Fibroblast of peridontal ligament (primary cell): Measurements from ENCODE around the gene MCF2L2.
"Not testable (repeated sequence)": the region's sequence is repeated elsewhere in the genome, so short reads cannot be mapped to it uniquely, and the experiment has no call there.

Experiments
- DNase-seq: peaks from one replicate; pipeline ENCODE4 v3.0.0-alpha.2; 2010; ENCODE audit errors: extremely low read depth

The MCF2L2 gene

DNA sequence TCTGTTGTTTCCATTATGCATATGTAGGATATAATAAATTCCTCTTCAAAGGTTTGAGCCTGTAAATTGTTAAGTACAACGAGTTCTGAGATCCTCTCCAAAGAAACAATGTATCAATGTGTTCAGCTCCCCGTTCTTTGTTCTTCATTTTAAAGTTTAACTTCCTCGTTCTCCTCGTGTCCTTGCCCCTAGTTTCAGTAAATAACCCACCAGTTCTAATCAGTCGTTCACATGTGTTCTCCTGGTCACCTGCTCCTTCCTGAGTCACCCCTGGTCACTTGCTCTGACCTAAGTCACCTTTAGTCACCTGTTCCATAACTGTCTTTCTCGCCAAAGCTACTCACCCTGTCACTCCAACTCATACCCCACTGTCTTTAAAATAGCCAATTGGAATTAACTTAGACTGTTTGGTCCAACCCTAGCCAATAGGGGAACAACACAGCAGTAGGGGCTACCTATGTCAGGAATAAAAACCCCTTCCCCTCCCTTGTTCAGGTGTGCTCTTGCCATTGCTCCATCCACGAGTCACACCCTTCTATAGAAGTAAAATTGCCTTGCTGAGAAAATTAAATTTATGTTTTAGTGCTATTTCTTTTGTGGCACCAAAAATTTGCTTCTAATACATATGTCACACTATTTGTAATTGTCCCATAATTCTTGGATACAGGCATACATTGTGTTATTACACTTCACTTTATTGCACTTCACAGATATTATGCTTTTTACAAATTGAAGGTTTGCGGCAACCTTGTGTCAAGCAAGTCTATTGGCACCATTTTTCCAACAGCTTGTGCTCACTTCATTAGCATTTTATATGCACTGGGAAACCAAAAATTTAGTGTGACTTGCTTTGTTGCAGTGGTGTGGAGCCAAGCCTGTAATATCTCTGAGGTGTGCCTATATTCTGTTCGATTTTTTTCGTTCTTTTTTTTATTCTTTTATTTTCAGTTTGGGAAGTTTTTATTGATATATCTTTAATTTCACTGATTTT is 15.3 kb upstream of the MCF2L2 start:
- no peak for DNase-seq

DNA sequence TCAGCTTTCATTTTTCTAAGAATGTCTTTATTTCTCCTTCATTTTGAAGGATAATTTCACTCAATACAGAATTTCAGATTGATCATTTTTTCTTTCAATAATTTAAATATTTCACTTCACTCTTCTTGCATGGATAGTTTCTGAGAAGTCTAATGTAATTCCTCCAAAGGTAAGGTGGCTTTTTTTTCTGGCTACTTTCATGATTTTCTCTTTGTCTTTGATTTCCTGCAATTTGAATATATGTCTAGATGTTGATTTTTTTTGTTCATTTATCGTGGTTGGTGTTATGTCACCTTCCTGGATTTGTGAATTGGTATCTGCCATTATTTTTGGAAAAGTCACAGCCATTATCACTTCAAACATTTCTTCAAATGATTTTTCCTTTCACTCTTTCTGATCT is 14.6 kb upstream of the MCF2L2 start:
- no peak for DNase-seq

DNA sequence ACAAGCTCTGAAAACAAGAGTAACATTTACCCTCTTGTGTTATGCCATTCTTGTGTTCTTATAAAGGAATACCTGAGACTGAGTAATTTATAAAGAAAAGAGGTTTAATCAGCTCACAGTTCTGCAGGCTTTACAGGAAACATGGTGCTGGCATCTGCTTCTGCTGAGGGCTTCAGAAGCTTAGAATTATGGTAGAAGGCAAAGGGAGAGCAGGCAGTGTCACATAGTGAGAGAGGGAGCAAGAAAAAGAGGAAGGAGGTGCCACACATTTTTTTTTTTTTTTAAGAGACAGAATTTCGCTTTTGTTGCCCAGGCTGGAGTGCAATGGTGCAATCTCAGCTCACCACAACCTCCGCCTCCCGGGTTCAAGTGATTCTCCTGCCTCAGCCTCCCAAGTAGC is 12.1 kb upstream of the MCF2L2 start:
- not testable (repeated sequence) for DNase-seq

DNA sequence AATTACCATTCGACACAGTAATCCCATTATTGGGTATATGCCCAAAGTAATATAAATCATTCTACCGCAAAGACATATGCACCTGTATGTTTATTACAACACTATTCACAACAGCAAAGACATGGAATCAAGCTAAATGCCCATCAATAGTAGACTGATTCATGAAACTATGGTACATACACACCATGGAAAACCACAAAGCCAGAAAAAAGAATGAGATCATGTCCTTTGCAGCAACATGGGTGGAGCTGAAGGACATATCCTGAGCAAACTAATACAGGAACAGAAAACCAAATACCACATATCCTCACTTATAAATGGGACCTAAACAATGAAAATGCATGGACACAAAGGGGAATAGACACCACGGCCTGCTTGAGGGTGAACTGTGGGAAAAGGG is 11.1 kb upstream of the MCF2L2 start:
- no peak for DNase-seq

DNA sequence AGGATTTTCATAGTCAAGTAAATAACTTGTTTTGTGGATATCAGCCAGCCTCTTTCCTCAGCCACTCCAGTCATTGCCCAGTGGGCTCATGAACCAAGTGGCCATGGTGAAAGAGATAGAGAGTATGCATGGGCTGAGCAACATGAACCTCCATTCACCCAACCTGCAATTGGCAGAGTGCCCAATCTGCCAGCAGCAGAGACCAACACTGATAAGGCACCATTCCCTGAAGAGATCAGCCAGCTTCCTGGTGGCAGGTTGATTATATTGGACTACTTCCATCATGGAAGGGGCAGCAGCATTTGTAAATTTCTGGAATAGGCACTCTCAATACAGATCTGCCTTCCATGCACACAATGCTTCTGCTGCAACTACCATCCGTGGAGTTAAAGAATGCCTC is 10.3 kb upstream of the MCF2L2 start:
- DNase-seq: no peak

DNA sequence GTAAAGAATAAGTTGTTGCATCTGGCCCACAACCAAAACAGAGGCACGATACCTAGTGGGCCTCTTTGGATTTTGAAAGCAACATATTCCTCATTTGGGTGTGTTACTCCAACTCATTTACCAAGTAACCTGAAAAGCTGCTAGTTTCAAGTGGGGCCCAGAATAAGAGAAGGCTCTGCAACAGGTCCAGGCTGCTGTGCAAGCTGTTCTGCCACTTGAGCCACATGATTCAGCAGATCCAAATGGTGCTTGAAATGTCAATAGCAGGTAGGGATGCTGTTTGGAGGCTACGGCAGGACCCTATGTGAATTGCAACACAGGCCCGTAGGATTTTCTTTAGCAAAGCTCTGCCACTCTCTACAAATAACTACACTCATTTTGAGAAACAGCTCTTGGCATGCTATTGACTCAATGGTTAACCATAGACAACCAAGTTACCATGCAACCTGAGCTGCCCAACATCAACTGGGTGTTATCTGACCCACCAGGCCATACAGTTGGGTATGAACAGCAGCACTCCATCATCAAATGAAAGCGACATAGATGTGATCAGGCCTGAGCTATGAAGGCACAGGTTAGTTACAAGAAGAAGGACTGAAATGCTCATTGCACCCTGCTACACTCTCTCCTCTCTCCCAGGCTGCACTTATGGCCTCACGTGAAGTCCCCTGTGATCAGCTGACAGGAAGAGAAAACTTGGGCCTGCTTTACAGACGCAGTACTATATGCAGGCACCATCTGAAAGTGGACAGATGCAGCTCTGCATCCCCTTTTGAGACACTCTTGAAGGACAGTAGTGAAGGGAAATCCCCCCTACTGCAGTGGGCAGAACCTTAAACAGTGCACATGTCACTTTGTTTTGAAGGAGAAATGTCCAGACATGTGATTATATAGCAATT is 9.5 kb upstream of the MCF2L2 start:
- no peak for DNase-seq

DNA sequence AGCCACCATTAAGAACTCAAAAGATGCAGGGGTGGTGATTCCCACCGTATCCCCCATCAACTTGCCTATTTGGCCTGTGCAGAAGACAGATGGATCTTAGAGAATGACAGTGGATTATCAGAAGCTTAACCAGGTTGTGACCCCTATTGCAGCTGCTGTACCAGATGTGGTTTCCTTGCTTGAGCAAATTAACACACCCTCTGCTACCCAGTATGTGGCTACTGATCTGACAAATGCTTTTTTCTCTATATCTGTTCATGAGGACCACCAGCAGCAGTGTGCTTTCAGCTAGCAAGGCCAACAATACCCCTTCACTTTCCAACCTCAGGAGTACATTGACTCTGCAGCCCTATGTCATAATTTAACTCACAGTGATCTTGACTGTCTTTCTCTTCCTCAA is 8.6 kb upstream of the MCF2L2 start:
- no peak for DNase-seq

DNA sequence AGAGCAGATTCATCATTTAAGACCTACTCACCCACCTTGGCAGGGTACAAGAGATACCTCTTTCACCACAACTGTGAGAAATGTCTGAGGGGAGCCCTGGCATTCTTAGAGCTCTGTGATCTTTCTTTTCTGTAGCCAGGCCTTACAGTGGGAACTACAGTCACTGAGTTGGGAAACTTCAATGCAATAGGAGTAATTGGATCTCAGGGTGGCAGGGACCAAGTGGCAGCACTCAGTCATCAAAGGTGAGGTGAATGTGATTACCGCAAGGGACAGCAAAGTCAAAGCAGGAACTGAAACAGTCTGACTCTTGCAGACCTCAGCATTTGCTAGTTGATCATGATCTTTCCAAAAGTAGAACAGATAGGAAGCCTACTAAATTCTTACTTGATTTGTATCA is 7.2 kb upstream of the MCF2L2 start:
- DNase-seq: no peak

DNA sequence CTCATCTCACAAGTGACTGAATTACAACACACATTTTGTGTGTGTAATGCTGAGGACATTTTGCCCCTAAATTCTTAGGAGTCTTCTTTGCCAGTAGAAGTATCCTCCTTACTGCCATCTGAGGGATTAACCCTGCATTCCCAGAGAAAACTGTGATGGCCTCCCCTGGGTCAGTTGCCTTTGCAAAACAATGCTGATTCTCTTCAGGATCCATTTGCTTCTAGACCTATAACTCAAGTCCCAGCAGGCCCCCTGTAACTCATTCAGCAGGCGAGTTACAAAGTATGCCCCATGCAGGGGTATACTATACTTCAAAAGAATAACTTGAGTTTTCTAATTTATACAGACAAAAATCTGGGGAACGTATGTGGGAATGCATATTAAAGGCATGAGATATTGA is 6.6 kb upstream of the MCF2L2 start:
- no peak for DNase-seq

DNA sequence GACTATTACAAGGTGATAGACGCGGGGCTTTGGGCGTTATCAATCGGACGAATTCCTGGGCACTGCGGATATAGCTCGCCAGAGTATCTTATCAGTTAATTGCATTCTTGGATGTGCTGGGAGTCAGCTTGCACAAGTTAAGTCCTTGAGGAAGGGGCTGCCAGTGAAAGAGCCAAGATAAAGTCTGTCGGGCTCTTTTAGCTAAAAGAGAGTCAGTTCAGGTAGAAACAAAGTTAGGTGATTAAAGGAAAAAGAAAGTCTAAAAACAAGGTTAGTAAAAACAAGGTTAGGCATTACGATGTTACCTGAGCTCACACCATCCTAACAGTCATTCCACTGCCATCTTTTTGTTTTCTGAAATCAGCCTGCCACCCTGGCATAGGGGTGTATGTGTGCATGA is 6.1 kb upstream of the MCF2L2 start:
- no peak for DNase-seq

DNA sequence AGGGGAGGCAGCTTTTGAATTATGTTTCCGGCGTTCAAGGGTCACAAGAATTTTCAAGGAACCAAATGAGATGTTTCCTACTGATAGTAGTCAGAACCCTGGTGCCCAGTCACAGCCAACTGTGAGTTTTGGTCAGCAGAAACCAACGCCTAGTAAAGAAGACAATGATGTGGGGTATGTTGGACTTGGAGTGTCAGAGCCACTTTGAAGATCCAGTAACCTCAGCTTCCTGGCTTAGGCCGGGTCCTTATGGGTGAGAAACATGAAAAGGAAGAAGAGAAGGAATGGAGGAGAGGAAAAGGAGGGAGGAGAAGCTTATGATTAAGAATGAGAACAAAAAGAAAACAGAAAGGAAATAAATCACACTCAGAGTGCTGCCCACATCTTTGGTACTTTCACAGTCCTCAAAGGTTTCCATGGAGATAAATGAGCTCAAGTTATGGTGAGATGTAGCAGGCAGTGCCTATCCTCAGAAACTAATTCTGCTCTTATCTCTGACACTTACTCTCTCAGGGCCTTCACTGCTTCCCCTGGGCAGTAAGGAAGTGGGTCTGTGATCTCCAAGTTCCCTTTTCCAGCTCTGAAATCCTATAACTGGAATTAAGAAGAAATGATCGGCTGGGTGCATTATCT is 2.0 kb upstream of the MCF2L2 start:
- no peak for DNase-seq

DNA sequence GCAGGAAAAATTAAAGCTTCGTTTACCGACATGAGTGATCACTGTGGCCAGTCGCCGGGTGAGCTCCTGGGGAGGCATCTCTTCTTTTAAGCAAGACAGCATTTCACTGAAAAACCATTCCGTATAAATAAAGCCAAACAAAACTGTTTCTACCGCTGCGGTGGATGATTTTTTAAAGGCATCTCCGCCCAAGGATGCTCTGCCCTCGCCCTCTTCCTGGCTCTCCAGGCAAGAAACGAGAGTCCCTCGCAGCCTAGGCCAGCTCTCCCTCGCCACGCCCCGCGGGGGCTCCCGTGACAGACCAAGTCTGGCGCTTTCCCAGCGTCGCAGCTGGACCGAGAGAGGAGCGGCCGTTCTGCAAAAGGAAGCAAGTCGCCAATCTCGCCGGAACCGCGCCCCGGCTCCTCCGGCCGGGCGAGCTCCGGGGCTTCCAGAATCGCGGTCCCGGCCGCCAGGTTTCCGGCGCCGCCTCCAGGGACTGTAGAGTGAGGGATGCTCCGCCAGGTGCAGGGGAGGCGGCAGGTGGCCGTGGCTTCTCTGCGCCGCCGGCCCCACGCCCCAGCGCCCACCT is 458 bp downstream of the MCF2L2 start:
- DNase-seq: peak; percentile 23

DNA sequence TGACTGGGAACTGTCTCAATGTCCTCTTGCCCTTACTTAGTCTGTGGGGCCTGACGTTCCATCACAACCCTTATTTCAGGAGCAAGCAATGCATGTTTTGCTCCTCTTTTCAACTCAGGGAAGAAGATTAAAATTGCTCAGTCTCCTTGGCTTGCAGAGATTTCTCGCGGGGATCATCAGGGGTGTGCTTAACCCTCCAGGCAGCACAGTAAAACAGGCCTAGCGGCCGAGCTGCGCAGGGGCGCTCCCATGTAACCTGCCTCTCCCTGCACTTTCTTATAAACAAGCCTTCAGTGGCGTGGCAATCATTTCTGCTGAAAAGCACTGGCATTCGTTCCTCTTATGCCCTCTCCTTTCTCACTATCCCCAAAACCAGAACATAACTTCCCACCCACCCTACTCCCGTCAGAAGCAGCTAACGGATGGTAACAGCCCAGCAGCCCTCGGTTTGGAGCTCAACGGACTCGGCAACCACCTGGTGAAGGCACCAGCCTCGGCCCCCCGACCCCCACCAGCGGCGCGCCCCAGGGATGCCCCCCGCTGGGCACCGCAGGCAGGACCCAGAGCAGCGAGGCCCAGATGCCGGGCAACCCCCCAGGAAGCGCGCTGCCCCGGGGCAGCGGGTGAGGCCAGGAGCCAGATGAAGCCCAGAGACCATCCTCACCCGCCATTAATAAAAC is 1.1 kb downstream of the MCF2L2 start:
- no peak for DNase-seq

DNA sequence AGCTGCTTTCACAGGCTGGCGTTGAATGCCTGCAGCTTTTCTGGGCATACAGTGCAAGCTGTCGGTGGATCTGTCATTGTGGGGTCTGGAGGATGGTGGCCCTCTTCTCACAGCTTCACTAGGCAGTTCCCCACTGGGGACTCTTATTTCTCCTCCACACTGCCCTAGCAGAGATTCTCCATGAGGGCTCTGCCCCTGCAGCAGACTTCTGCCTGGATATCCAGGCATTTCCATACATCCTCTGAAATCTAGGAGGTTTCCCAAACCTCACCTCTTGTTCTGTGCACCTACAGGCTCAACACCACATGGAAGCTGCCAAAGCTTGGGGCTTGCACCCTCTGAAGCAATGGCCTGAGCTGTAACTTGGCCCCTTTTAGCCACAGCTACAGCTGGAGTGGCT is 9.6 kb downstream of the MCF2L2 start:
- not testable (repeated sequence) for DNase-seq

DNA sequence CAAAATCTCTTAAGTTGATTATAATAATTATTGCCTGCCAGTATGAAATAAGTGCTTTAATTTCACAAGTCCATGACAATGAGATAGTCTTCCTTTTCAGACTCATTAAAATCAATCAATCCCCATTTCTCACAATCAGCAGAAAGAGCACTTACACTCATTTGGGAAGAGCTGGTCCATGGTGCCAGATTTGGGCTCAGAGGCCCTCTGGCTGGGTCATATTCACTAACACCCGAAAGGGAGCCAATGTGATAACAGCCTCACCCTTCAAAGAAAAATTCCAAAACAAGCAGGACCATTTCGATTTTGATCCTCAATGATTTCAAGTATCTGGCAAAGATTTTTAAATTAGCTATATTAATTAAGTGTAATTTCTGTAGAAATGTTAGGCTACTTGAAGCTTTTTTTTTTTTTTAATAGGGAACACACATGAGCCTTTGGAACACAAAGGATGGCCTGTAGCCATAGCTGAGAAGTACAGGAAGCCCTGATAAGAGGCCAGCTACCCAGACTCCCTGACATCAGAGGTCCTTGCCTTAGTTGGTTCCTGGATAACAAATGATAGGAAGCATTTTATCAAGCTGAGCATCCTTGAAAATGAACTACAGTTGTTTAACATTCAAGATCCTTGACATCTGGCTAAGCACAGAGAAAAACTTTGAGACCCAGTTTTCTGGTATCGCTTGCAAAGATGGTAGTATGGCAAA is 17.1 kb downstream of the MCF2L2 start:
- no peak for DNase-seq

DNA sequence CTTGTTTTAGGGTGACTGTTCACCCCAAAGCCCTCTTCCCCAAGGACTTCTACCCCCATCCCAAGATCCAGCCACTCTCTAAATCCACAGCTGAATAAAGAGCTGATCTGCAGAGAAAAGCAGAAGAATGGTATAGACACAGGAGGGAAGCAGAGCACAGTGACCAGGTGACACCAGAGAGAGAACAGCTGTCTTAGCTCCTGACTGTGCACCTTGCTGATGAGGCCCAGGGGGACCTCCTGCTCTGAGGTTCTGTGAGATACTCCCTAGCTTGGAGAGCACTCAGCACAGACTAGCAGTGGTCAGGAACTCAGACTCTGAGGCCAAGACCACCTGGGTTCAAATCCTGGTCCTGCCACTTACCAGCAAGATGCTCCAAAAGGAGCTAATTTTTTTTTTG is 17.7 kb downstream of the MCF2L2 start:
- DNase-seq: no peak

DNA sequence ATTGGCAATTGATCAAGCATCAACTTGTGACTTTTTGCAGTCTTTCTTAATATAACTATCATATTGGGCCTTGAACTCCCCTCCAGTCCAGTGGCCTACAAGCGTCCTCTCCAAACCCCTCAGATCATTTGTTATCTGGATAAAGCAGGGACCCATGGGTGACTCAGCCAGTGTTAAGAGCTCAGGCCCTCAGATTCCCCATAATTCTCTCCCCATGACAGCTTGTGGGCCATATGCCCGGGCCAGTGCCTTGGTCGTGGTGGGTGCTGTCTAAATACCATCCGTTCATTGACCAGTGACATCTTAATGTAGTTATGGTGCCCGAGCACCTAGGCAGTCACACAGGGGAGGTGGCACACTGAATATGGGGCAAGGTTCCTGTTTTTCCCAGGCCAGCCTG is 18.1 kb downstream of the MCF2L2 start:
- no peak for DNase-seq

DNA sequence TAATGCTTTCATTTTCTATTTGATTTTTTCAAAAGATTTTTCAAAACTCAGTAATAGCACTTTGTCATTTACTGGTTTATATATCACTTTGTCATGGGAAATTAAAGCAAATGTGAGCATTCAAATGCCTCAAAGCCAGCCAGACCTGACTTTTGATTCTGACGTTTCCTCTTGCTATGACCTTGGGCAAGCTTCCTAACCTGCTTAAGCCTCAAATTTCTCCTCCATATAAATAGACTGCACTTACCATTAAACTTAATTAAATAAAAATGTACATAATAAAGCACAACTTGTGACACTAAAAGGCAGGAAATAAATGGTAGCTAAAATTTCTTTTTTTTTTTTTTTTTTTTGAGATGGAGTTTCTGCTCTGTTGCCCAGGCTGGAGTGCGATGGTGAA is 19.2 kb downstream of the MCF2L2 start:
- no peak for DNase-seq

DNA sequence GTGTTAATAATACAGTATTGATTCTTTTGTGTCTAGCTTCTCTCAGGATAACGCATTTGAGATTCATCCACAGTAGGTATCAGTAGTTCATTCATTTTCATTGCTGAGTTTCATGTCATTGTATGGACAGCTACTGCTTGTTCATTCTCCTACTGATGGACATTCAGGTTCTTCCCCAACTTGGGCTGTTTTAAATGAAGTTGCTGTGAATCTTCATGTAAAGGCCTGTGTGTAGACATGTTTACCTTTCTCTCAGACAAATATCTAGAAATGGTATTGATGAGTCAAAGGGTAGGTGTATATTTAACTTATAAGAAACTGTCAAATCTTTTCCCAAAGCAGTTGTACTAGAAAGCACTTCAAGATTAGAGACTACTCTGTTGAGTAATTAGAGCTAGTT is 26.7 kb downstream of the MCF2L2 start:
- DNase-seq: no peak

DNA sequence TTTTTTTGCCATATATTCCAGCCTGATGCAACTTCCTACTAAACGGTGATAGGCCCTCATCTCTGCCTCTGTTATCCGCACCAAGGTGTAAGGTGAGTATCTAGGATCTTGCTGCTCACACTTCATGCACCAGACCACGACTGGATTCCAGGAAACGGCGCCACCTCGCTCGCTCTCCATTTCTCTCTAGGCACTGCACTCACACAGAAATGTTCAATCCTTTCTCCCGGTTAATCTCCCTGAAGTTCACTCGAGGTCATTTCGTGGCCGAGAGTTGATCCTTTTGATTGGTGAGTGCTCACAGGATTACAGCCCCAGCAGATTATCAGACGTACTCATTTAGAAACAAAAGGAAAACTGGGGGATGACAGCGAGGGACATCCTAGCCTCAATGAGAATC is 28.1 kb downstream of the MCF2L2 start:
- DNase-seq: no peak
